GM19240 (cell line): Measurements from ENCODE around the gene OR2T34.
"Not testable (repeated sequence)": the region's sequence is repeated elsewhere in the genome, so short reads cannot be mapped to it uniquely, and the experiment has no call there.

ENCODE experiments used
- DNase-seq: peaks from one replicate; pipeline ENCODE4 v3.0.0; 2011; ENCODE audit warnings: low spot score; ENCODE audit not compliant: insufficient read length

The OR2T34 gene

GRCh38 chr1:248574657-248575056 is at the start of gene OR2T34:
OR2T34 (minus strand) TSS chr1:248574757; CDS start chr1:248574757, 0 bp downstream.
- DNase-seq: not testable (repeated sequence)

- DNase-seq: no peak
Measured at GRCh38 chr1:248622570-248623001, 48.0 kb upstream of the OR2T34 start.

GRCh38 chr1:248621770-248622169 is 47.2 kb upstream of the OR2T34 start:
- DNase-seq: no peak

GRCh38 chr1:248618878-248619277 is 44.3 kb upstream of the OR2T34 start:
- DNase-seq: no peak

- DNase-seq: no peak
Measured at GRCh38 chr1:248618119-248618518, 43.6 kb upstream of the OR2T34 start.

- no peak for DNase-seq
Measured at GRCh38 chr1:248613742-248614141, 39.2 kb upstream of the OR2T34 start.

- no peak for DNase-seq
Measured at GRCh38 chr1:248611883-248612414, 37.4 kb upstream of the OR2T34 start.

GRCh38 chr1:248610301-248610700 is 35.7 kb upstream of the OR2T34 start:
- DNase-seq: no peak

- no peak for DNase-seq
Measured at GRCh38 chr1:248599396-248599795, 24.8 kb upstream of the OR2T34 start.

GRCh38 chr1:248597589-248597988 is 23.0 kb upstream of the OR2T34 start, which contains the start of gene OR2T10:
OR2T10 (minus strand) TSS chr1:248597700; CDS start chr1:248593768, 3,932 bp downstream.
- DNase-seq: no peak

GRCh38 chr1:248596615-248597014 is 22.1 kb upstream of the OR2T34 start:
- no peak for DNase-seq

- DNase-seq: no peak
Measured at GRCh38 chr1:248593226-248593625, 18.7 kb upstream of the OR2T34 start.

- DNase-seq: no peak
Measured at GRCh38 chr1:248592655-248593054, 18.1 kb upstream of the OR2T34 start.

- no peak for DNase-seq
Measured at GRCh38 chr1:248590055-248590454, 15.5 kb upstream of the OR2T34 start.

- no peak for DNase-seq
Measured at GRCh38 chr1:248589334-248589733, 14.8 kb upstream of the OR2T34 start.

- DNase-seq: no peak
Measured at GRCh38 chr1:248585266-248585665, 10.7 kb upstream of the OR2T34 start.

- no peak for DNase-seq
Measured at GRCh38 chr1:248576260-248576980, 1.9 kb upstream of the OR2T34 start.

GRCh38 chr1:248573856-248574255 is 701 bp downstream of the OR2T34 start:
- not testable (repeated sequence) for DNase-seq

GRCh38 chr1:248572049-248572448 is 2.5 kb downstream of the OR2T34 start:
- not testable (repeated sequence) for DNase-seq

- DNase-seq: not testable (repeated sequence)
Measured at GRCh38 chr1:248570811-248571210, 3.7 kb downstream of the OR2T34 start.

- DNase-seq: not testable (repeated sequence)
Measured at GRCh38 chr1:248569049-248569448, 5.5 kb downstream of the OR2T34 start.

- not testable (repeated sequence) for DNase-seq
Measured at GRCh38 chr1:248565530-248566373, 8.8 kb downstream of the OR2T34 start.
